HG03442 (cell line): ENCODE results near the gene SLC30A7.

Experiments used
- ATAC-seq: cut with Tn5 transposase; IDR thresholded peaks from one replicate; pipeline ENCODE4 v1.9.1; 2021; ENCODE audit warnings: mild to moderate bottlenecking, moderate library complexity; ENCODE audit not compliant: unreplicated experiment

SLC30A7 gene

DNA sequence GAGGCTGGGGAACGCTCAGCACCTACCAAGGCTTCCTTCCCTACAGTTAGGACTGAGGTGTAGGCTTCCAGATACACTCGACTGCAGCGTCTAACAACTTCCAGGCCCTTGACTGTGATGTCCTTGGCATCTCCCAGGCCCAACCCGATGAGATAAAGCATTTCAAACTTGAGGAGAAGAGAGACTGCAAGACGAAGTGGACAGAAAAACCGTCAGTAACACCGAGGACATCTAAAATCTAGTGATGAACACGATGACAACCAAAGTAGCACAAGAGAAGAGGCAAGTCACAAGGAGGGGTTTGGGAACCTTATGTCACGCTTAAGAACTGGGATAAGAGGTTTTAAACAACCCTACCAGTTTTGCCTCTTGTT is 129.4 kb downstream of the SLC30A7 start:
- peak; percentile 26 for ATAC-seq

- ATAC-seq: peak; percentile 81
Measured at GRCh38 chr1:101025657-101026429, 130.0 kb downstream of the SLC30A7 start, which contains the start of gene DPH5. DPH5 (minus strand) TSS chr1:101025784; CDS start chr1:101025443, 341 bp downstream.

- no peak for ATAC-seq
Measured at GRCh38 chr1:101026430-101026788, 130.5 kb downstream of the SLC30A7 start.

DNA sequence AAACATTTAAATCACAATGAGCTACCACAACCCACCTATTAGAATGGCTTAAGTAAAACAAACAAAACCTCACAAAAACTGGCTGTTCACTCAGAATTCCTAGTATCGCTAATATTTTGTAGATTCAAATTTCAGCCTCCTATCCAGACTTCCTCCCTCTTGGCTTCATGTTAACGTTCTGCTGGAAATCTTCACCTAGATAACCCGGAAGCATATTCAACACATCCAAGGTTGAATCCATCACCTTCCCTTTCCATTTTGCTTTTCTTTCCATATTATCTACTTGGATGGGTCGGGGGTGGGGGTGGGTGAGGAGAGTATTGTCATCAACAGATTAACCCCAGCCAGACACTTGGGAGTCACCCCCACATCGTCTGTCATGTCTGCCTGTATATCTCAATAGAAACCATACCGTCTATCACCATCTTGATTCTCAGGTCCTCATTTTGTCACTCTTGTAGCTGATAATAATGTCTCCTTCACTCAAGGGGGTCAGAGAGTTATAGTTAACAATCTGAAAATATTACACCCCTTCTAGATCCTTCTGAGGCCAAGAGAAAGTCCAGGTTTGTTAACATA is 131.4 kb downstream of the SLC30A7 start:
- ATAC-seq: no peak

- ATAC-seq: no peak
Measured at GRCh38 chr1:101028466-101028865, 132.6 kb downstream of the SLC30A7 start.

- no peak for ATAC-seq
Measured at GRCh38 chr1:101029184-101029583, 133.3 kb downstream of the SLC30A7 start.

- ATAC-seq: no peak
Measured at GRCh38 chr1:101030881-101031280, 135.0 kb downstream of the SLC30A7 start.
